Naive thymus-derived CD8-positive, alpha-beta T cell (primary cell): Measurements from ENCODE around the gene ATP6V0A4. TPM values are rescaled to one million over a fixed set of nuclear protein-coding genes. Genes with fewer than 3 reads are reported as not detected.
"Not testable (repeated sequence)": the region's sequence is repeated elsewhere in the genome, so short reads cannot be mapped to it uniquely, and the experiment has no call there.

Experiments
- ATAC-seq, 2 donors: fragments of 150-1000 bp; cut with Tn5 transposase in 1 of 2; sonication (Bioruptor Pico), chemical (Tn5 transposase) in 1 of 2; 1 replicate in 1 of 2; 2 replicates in 1 of 2; pipeline ENCODE4 v1.10.0; 2021; ENCODE audit warnings: mild to moderate bottlenecking in 2 of 2, moderate library complexity in 2 of 2
- POLR2A ChIA-PET: fragments of 350-600 bp; sonication (Branson Sonifier 250); formaldehyde crosslinking; loops from one replicate; lab custom pipeline; 2021; ENCODE audit warnings: antibody characterized with exemption; lab: Charles Lee
- DNase-seq, 10 donors: peaks; one replicate each; pipeline versions ENCODE4 v3.0.0 to v3.0.0-alpha.2; 2020 to 2022
- H3K27ac Mint-ChIP-seq, 10 donors: one replicate each; pipeline ENCODE4 v1.8.0; 2020 to 2022; ENCODE audit warnings: mild to moderate bottlenecking in 10 of 10, mixed read lengths in 10 of 10, moderate library complexity in 4 of 10, inconsistent platforms in 1 of 10
- H3K27me3 Mint-ChIP-seq, 5 donors: one replicate each; pipeline ENCODE4 v1.8.0; 2021 to 2022; ENCODE audit warnings: mixed read lengths in 5 of 5
- H3K36me3 Mint-ChIP-seq, 3 donors: one replicate each; pipeline ENCODE4 v1.8.0; 2020 to 2022; ENCODE audit warnings: mixed read lengths in 3 of 3, mild to moderate bottlenecking in 2 of 3, inconsistent platforms in 1 of 3
- H3K4me1 Mint-ChIP-seq, 4 donors: one replicate each; pipeline ENCODE4 v1.8.0; 2021 to 2022; ENCODE audit warnings: mixed read lengths in 4 of 4
- H3K4me3 Mint-ChIP-seq, 10 donors: one replicate each; pipeline ENCODE4 v1.8.0; 2020 to 2022; ENCODE audit warnings: mild to moderate bottlenecking in 10 of 10, mixed read lengths in 10 of 10, moderate library complexity in 6 of 10, inconsistent platforms in 1 of 10
- H3K9me3 Mint-ChIP-seq, 9 donors: one replicate each; pipeline ENCODE4 v1.8.0; 2020 to 2022; ENCODE audit warnings: mixed read lengths in 9 of 9, mild to moderate bottlenecking in 3 of 9, inconsistent platforms in 1 of 9, moderate library complexity in 1 of 9
- polyA plus RNA-seq, 3 donors: library from polyadenylated mRNA; unstranded; fragments of 300-500 nt; fragmentation: Illumina TruSeq; gene quantifications; one replicate each; pipeline ENCODE4 v1.2.3, GENCODE V29; 2021
- total RNA-seq, 8 experiments: library from RNA in 2 of 8; stranded (reverse) in 2 of 8; gene quantifications; one replicate each; pipeline ENCODE4 v1.2.3 and lab custom pipeline; 2021 to 2026

ATP6V0A4 gene
- total and polyA plus RNA-seq, 5 experiments from 2014 or later, result not detected

- H3K27ac Mint-ChIP-seq, DNase-seq, ATAC-seq, H3K36me3 Mint-ChIP-seq, H3K9me3 Mint-ChIP-seq, POLR2A ChIA-PET, H3K4me3 Mint-ChIP-seq, H3K4me1 Mint-ChIP-seq, H3K27me3 Mint-ChIP-seq: not testable (repeated sequence)
Measured at GRCh38 chr7:138688037-138688436, 110.0 kb downstream of the ATP6V0A4 start.

- Mint-ChIP-seq H3K9me3 (peaks cover 0 to 9% (median 2%) of the 10 kb centered on the region in 9 donors), H3K27ac (no peak overlapping the region), H3K27me3 (peaks cover 0 to 4% (median 3%) of the 10 kb centered on the region in 5 donors), H3K4me1 (peaks cover 0 to 4% (median under 1%) of the 10 kb centered on the region in 4 donors), H3K36me3 (peaks cover 0 to 8% (median 0%) of the 10 kb centered on the region in 3 donors), H3K4me3 (no peak overlapping the region)
- POLR2A ChIA-PET, result no interaction called here
- DNase-seq, result no peak
- ATAC-seq, result no peak
Measured at GRCh38 chr7:138684340-138684739, 113.7 kb downstream of the ATP6V0A4 start.

- DNase-seq, result no peak
- H3K27ac Mint-ChIP-seq, result no peak overlapping the region
- H3K4me1 Mint-ChIP-seq, result peaks cover 0 to 4% (median under 1%) of the 10 kb centered on the region in 4 donors
- H3K36me3 Mint-ChIP-seq, result peaks cover 0 to 2% (median 0%) of the 10 kb centered on the region in 3 donors
- ATAC-seq, result no peak
- POLR2A ChIA-PET, result no interaction called here
- H3K9me3 Mint-ChIP-seq, result no peaks in the 10 kb centered on the region
- H3K4me3 Mint-ChIP-seq, result no peak overlapping the region
- H3K27me3 Mint-ChIP-seq, result peaks cover 0 to 2% (median 0%) of the 10 kb centered on the region in 5 donors
Measured at GRCh38 chr7:138679793-138680192, 118.2 kb downstream of the ATP6V0A4 start.

- no peak for DNase-seq
- no peaks in the 10 kb centered on the region for H3K4me1 Mint-ChIP-seq
- POLR2A ChIA-PET, result no interaction called here
- peaks cover 0 to 4% (median 1%) of the 10 kb centered on the region in 5 donors for H3K27me3 Mint-ChIP-seq
- H3K4me3 Mint-ChIP-seq, result no peak overlapping the region
- H3K36me3 Mint-ChIP-seq, result no peaks in the 10 kb centered on the region
- no peaks in the 10 kb centered on the region for H3K9me3 Mint-ChIP-seq
- no peak overlapping the region for H3K27ac Mint-ChIP-seq
- ATAC-seq, result no peak
Measured at GRCh38 chr7:138670594-138670993, 127.4 kb downstream of the ATP6V0A4 start.

GRCh38 chr7:138669364-138669763 lies 128.6 kb downstream of the ATP6V0A4 start:
- ATAC-seq (no peak), DNase-seq (no peak)
- no peak overlapping the region for H3K4me3 Mint-ChIP-seq
- peaks cover 0 to 5% (median 1%) of the 10 kb centered on the region in 5 donors for H3K27me3 Mint-ChIP-seq
- H3K27ac Mint-ChIP-seq, result peak overlapping the region in 1 of 10 donors; percentile 71
- peaks cover 3 to 6% (median 4%) of the 10 kb centered on the region in 4 donors for H3K4me1 Mint-ChIP-seq
- POLR2A ChIA-PET, result no interaction called here
- no peaks in the 10 kb centered on the region for H3K9me3 Mint-ChIP-seq
- H3K36me3 Mint-ChIP-seq, result no peaks in the 10 kb centered on the region

- Mint-ChIP-seq H3K27me3 (peaks cover 0 to 5% (median 1%) of the 10 kb centered on the region in 5 donors), H3K4me3 (no peak overlapping the region)
Measured at GRCh38 chr7:138668946-138669345, 129.1 kb downstream of the ATP6V0A4 start.

GRCh38 chr7:138668229-138668596 lies 129.8 kb downstream of the ATP6V0A4 start:
- Mint-ChIP-seq H3K36me3 (no peaks in the 10 kb centered on the region), H3K4me1 (peaks cover 4 to 14% (median 7%) of the 10 kb centered on the region in 4 donors), H3K27me3 (peaks cover 0 to 9% (median 1%) of the 10 kb centered on the region in 5 donors), H3K9me3 (no peaks in the 10 kb centered on the region), H3K27ac (no peak overlapping the region), H3K4me3 (no peak overlapping the region)
- POLR2A ChIA-PET, result no interaction called here
- ATAC-seq (no peak), DNase-seq (no peak)

More at GRCh38 chr7:138668946-138669345, 129.1 kb downstream of the ATP6V0A4 start:
- ATAC-seq (no peak), DNase-seq (no peak)
- H3K4me1 Mint-ChIP-seq, result peaks cover 3 to 11% (median 5%) of the 10 kb centered on the region in 4 donors
- no peaks in the 10 kb centered on the region for H3K36me3 Mint-ChIP-seq
- H3K9me3 Mint-ChIP-seq, result no peaks in the 10 kb centered on the region
- POLR2A ChIA-PET, result no interaction called here
- H3K27ac Mint-ChIP-seq, result no peak overlapping the region

GRCh38 chr7:138667535-138668228 lies 130.3 kb downstream of the ATP6V0A4 start:
- H3K27me3 Mint-ChIP-seq, result peaks cover 0 to 10% (median 1%) of the 10 kb centered on the region in 5 donors

GRCh38 chr7:138666385-138666784 lies 131.6 kb downstream of the ATP6V0A4 start:
- no peak overlapping the region for H3K4me3 Mint-ChIP-seq
- H3K36me3 Mint-ChIP-seq, result no peaks in the 10 kb centered on the region
- H3K4me1 Mint-ChIP-seq, result peaks cover 4 to 14% (median 7%) of the 10 kb centered on the region in 4 donors
- DNase-seq (no peak), ATAC-seq (no peak)
- H3K27ac Mint-ChIP-seq, result no peak overlapping the region
- peaks cover 0 to 10% (median 5%) of the 10 kb centered on the region in 5 donors for H3K27me3 Mint-ChIP-seq
- POLR2A ChIA-PET, result no interaction called here
- no peaks in the 10 kb centered on the region for H3K9me3 Mint-ChIP-seq

More at GRCh38 chr7:138667535-138668228, 130.3 kb downstream of the ATP6V0A4 start:
- POLR2A ChIA-PET, result no interaction called here
- DNase-seq (no peak), ATAC-seq (no peak)
- Mint-ChIP-seq H3K4me3 (no peak overlapping the region), H3K4me1 (peaks cover 4 to 14% (median 7%) of the 10 kb centered on the region in 4 donors), H3K9me3 (no peaks in the 10 kb centered on the region), H3K27ac (peak overlapping the region in 1 of 10 donors; percentile 73), H3K36me3 (no peaks in the 10 kb centered on the region)

GRCh38 chr7:138665669-138666140 lies 132.3 kb downstream of the ATP6V0A4 start:
- POLR2A ChIA-PET, result no interaction called here
- Mint-ChIP-seq H3K36me3 (no peaks in the 10 kb centered on the region), H3K4me1 (peaks cover 4 to 14% (median 7%) of the 10 kb centered on the region in 4 donors), H3K4me3 (peak overlapping the region in 2 of 10 donors; percentile 32 to 88), H3K27me3 (peaks cover 0 to 10% (median 5%) of the 10 kb centered on the region in 5 donors), H3K9me3 (no peaks in the 10 kb centered on the region), H3K27ac (no peak overlapping the region)
- DNase-seq (no peak), ATAC-seq (no peak)

- Mint-ChIP-seq H3K4me1 (peaks cover 4 to 14% (median 7%) of the 10 kb centered on the region in 4 donors), H3K27me3 (peaks cover 0 to 10% (median 5%) of the 10 kb centered on the region in 5 donors), H3K27ac (no peak overlapping the region)
Measured at GRCh38 chr7:138665249-138665648, 132.7 kb downstream of the ATP6V0A4 start.

GRCh38 chr7:138663725-138664710 lies 134.0 kb downstream of the ATP6V0A4 start:
- H3K27ac Mint-ChIP-seq, result peak overlapping the region in 4 of 10 donors; percentile 52 to 89 (median 72)
- H3K27me3 Mint-ChIP-seq, result peaks cover 0 to 10% (median 5%) of the 10 kb centered on the region in 5 donors
- POLR2A ChIA-PET, result no interaction called here
- ATAC-seq (peak; percentile 33 to 45), DNase-seq (peak in 2 of 10 donors; percentile 15 to 22)
- peak overlapping the region; percentile 76 to 94 (median 83) for H3K4me3 Mint-ChIP-seq
- H3K9me3 Mint-ChIP-seq, result no peaks in the 10 kb centered on the region
- H3K4me1 Mint-ChIP-seq, result peaks cover 4 to 14% (median 7%) of the 10 kb centered on the region in 4 donors
- H3K36me3 Mint-ChIP-seq, result no peaks in the 10 kb centered on the region

More at GRCh38 chr7:138665249-138665648, 132.7 kb downstream of the ATP6V0A4 start:
- DNase-seq (no peak), ATAC-seq (no peak)
- POLR2A ChIA-PET, result no interaction called here
- H3K9me3 Mint-ChIP-seq, result no peaks in the 10 kb centered on the region
- peak overlapping the region; percentile 41 to 88 (median 63) for H3K4me3 Mint-ChIP-seq
- H3K36me3 Mint-ChIP-seq, result no peaks in the 10 kb centered on the region
